Erythroblast (primary cell): ENCODE data around the gene GNA12.

Source experiments
- GATA1 ChIP-seq: IDR thresholded peaks from 2 replicates; pipeline ENCODE4 v1.6.1; 2011; ENCODE audit warnings: low read depth, mild to moderate bottlenecking, control low read depth, low read length, moderate library complexity
- POLR2A ChIP-seq: IDR thresholded peaks from 2 replicates; pipeline ENCODE4 v1.6.1; 2011; ENCODE audit warnings: mild to moderate bottlenecking, low read length

- TF ChIP-seq POLR2A (no peak), GATA1 (no peak)
These were observed 145.4 kb downstream of the GNA12 start for GRCh38 chr7:2698581-2699288.
